Mammary epithelial cell (primary cell): ENCODE data around the gene PBLD.

ENCODE experiments used
- CTCF ChIP-seq, 2 donors: IDR thresholded peaks in 1 of 2; conservative IDR thresholded peaks in 1 of 2; 2 replicates each; pipeline ENCODE4 v1.5.1; 2011 to 2012; ENCODE audit warnings: inconsistent platforms in 2 of 2, low read length in 2 of 2, mild to moderate bottlenecking in 2 of 2, control low read depth in 1 of 2, low read depth in 1 of 2; ENCODE audit not compliant: insufficient read depth in 1 of 2; ENCODE audit errors: extremely low read depth in 1 of 2
- EZH2 ChIP-seq: IDR thresholded peaks from 2 replicates; pipeline ENCODE4 v1.6.1; 2012; ENCODE audit warnings: low read length, inconsistent platforms, borderline replicate concordance

GRCh38 chr10:68302871-68303270, 29.9 kb downstream of the PBLD start:
- no peak for TF ChIP-seq CTCF (conservative IDR thresholded peaks at IDR 0.05 in 1 of 2, IDR thresholded peaks at IDR 0.05 in 1 of 2; ENCODE audit: extremely low read depth in 1 of 2, insufficient read depth in 1 of 2, low read depth in 1 of 2, low read length in 2 of 2)
- no peak for TF ChIP-seq EZH2
